Measurements from ENCODE around the gene GMNC.

DNA sequence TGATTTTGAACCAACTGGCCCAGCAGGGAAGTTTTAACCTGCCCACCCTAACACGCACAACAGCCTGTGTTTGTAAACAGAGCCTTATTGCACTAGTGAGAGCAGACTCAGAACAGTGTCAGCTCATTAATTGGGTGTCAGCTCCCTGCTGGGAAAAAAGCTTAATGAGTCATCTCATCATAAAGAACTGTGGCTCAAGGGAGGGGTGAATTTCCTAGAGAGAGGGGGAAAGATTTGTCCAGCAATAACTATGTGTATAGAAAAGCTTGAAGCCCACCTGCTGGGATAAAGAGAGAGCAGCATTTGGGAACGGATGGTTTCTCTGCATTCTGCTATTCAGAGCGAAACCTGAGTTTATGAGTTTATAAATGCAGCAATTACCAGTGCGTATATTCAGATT is 48.9 kb upstream of the GMNC start:
- TF ChIP-seq EZH2 (IDR thresholded peaks at IDR 0.05; ENCODE audit: low read length) = no peak
- TF ChIP-seq, protein P1, sequence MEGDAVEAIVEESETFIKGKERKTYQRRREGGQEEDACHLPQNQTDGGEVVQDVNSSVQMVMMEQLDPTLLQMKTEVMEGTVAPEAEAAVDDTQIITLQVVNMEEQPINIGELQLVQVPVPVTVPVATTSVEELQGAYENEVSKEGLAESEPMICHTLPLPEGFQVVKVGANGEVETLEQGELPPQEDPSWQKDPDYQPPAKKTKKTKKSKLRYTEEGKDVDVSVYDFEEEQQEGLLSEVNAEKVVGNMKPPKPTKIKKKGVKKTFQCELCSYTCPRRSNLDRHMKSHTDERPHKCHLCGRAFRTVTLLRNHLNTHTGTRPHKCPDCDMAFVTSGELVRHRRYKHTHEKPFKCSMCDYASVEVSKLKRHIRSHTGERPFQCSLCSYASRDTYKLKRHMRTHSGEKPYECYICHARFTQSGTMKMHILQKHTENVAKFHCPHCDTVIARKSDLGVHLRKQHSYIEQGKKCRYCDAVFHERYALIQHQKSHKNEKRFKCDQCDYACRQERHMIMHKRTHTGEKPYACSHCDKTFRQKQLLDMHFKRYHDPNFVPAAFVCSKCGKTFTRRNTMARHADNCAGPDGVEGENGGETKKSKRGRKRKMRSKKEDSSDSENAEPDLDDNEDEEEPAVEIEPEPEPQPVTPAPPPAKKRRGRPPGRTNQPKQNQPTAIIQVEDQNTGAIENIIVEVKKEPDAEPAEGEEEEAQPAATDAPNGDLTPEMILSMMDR (optimal IDR thresholded peaks at IDR 0.05 in 1 of 3, IDR thresholded peaks at IDR 0.05 in 1 of 3, conservative IDR thresholded peaks at IDR 0.05 in 1 of 3; ENCODE audit: extremely low read depth in 1 of 3, insufficient read depth in 2 of 3, low read length in 3 of 3) = no peak
